ENCODE measurements around the gene GABRR3. TPM values are rescaled to one million over a fixed set of nuclear protein-coding genes. Genes with fewer than 3 reads are reported as not detected.

The GABRR3 gene
- polyA plus RNA-seq, 1 experiment: not detected

DNA sequence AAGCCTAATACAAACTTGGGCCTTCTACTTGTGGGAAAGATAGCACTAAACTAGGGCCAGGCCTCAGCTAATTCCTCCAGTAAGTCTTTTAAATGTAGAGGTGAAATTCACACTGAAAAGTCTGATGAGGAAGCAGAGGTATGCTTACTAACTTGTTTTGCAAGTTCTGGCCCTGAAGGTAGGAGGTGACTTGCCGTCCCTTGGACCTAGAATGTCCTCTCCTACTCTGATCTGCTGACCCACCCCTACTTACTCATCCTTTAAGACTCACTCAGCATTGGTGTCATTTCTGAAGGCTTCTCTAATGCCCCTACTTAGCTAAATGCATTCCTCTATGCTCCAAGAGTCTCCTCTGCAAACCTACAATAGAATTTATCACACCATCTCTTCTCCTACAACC, 82.2 kb downstream of the GABRR3 start:
- TF ChIP-seq, protein P1, sequence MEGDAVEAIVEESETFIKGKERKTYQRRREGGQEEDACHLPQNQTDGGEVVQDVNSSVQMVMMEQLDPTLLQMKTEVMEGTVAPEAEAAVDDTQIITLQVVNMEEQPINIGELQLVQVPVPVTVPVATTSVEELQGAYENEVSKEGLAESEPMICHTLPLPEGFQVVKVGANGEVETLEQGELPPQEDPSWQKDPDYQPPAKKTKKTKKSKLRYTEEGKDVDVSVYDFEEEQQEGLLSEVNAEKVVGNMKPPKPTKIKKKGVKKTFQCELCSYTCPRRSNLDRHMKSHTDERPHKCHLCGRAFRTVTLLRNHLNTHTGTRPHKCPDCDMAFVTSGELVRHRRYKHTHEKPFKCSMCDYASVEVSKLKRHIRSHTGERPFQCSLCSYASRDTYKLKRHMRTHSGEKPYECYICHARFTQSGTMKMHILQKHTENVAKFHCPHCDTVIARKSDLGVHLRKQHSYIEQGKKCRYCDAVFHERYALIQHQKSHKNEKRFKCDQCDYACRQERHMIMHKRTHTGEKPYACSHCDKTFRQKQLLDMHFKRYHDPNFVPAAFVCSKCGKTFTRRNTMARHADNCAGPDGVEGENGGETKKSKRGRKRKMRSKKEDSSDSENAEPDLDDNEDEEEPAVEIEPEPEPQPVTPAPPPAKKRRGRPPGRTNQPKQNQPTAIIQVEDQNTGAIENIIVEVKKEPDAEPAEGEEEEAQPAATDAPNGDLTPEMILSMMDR (IDR thresholded peaks at IDR 0.05; ENCODE audit: insufficient read depth, low read depth, low read length): no peak
- ChIA-PET CTCF (interaction anchor here (0.6 to 1.2 kb wide), 4 partner anchors 9 to 875 kb away, joined by 3 to 4 read pairs (median 3); no protein-coding TSS in a partner anchor), POLR2A (no interaction called here)
- no peak for DNase-seq (ENCODE audit: low read depth)
- peaks cover 8% of the 10 kb centered on the region for H3K36me3 ChIP-seq (ENCODE audit: control insufficient read depth, insufficient read depth, low read length)
- H3K27me3 ChIP-seq (ENCODE audit: control insufficient read depth, insufficient read depth, low read length): no peaks in the 10 kb centered on the region
- H3K4me3 ChIP-seq (ENCODE audit: low read depth, low read length): no peak overlapping the region

DNA sequence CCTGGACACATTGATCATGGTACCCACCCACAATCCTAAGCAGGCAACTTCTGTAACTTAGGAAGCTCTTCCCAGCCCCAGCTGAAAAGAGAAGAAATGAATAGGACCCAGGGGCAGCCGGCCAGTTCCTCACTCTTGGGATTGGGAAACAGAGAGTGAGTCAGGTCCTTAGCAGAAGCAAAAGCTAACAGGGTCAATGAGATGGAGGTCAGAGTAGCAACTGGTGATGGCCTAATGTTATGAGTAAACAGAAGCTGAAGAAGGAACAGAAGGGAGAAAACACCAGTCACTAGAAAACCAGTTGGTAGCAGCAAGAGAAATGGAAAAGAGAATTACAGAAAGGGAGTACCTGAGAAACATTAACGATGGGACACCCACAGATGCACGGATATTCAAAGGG, 82.8 kb downstream of the GABRR3 start:
- TF ChIP-seq, protein P1 (IDR thresholded peaks at IDR 0.05; ENCODE audit: insufficient read depth, low read depth, low read length): no peak
- ChIA-PET CTCF (interaction anchor here (0.6 to 1.2 kb wide), 3 partner anchors 9 to 158 kb away, joined by 3 read pairs; no protein-coding TSS in a partner anchor), POLR2A (no interaction called here)
- no peaks in the 10 kb centered on the region for H3K27me3 ChIP-seq (ENCODE audit: control insufficient read depth, insufficient read depth, low read length)
- peaks cover 7% of the 10 kb centered on the region for H3K36me3 ChIP-seq (ENCODE audit: control insufficient read depth, insufficient read depth, low read length)
- no peak overlapping the region for H3K4me3 ChIP-seq (ENCODE audit: low read depth, low read length)
- no peak for DNase-seq (ENCODE audit: low read depth)

DNA sequence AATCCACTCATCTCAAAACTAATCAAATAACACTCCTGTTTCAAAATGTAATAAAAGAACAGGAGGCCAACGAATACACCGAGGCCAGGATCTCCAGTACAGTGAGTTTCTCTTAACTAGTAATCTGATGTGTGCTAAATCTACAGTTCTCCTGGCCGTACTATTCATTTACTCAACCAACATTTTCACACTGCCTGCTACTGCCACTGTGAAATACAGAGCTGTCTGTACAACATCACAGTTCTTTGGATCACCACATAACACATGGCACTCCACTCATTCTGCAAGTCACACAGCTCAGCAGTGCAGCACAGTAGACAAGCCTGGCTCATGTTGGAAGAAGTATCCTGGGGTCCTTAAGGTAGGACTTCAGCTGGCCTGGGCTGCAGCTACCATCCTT, 84.8 kb downstream of the GABRR3 start:
- ChIA-PET CTCF (interaction anchor here (1.8 kb wide), 1 partner anchor 9 kb away, joined by 5 read pairs; no protein-coding TSS in a partner anchor), POLR2A (no interaction called here)
- TF ChIP-seq, protein P1 (IDR thresholded peaks at IDR 0.05; ENCODE audit: insufficient read depth, low read depth, low read length): no peak
- no peak for DNase-seq (ENCODE audit: low read depth)
- no peaks in the 10 kb centered on the region for H3K27me3 ChIP-seq (ENCODE audit: control insufficient read depth, insufficient read depth, low read length)
- H3K4me3 ChIP-seq (ENCODE audit: low read depth, low read length): no peak overlapping the region
- H3K36me3 ChIP-seq (ENCODE audit: control insufficient read depth, insufficient read depth, low read length): peaks cover 7% of the 10 kb centered on the region

DNA sequence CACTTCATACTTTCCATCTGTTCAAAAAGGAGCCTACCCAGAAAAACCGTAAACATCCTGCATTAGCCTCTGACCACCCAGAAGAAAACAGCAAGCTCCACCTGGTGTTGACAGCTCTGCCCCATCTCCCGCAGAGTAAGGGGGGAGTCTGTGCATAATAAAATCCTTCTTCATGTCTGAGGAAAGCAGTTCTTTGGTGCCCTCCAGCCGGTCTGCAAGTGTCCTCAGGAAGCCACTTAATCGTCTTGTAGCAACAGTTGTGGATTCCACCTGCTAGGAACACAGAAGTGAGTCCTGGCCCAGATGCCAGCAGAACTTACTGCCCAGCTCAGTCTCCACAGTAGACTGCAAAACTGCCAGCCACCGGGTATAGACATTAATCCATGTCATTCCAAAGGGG, 85.4 kb downstream of the GABRR3 start:
- H3K4me3 ChIP-seq (ENCODE audit: low read depth, low read length): no peak overlapping the region
- DNase-seq (ENCODE audit: low read depth): no peak
- peaks cover 7% of the 10 kb centered on the region for H3K36me3 ChIP-seq (ENCODE audit: control insufficient read depth, insufficient read depth, low read length)
- ChIA-PET POLR2A (no interaction called here), CTCF (interaction anchor here (1.8 kb wide), 1 partner anchor 10 kb away, joined by 5 read pairs; no protein-coding TSS in a partner anchor)
- H3K27me3 ChIP-seq (ENCODE audit: control insufficient read depth, insufficient read depth, low read length): no peaks in the 10 kb centered on the region
- TF ChIP-seq, protein P1 (IDR thresholded peaks at IDR 0.05; ENCODE audit: insufficient read depth, low read depth, low read length): no peak

DNA sequence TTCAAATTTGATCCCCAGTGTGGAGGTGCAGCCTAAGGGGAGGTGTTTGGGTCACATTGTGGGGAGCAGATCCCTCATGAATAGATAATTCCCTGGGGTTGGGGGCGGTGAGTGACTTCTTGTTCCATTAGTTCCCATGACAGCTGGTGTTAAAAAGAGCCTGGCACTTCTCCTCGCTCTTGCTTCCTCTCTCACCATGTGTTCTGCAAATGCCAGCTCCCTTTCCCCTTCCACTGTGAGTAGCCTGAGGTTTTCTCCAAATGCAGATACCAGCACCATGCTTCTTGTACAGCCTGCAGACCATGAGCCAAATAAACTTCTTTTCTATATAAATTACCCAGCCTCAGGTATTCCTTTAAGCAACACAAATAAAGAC, 86.0 kb downstream of the GABRR3 start:
- ChIA-PET POLR2A (no interaction called here), CTCF (interaction anchor here (1.2 to 1.8 kb wide), 2 partner anchors 10 to 73 kb away, joined by 3 to 5 read pairs; no protein-coding TSS in a partner anchor)
- Histone ChIP-seq H3K27me3 (ENCODE audit: control insufficient read depth, insufficient read depth, low read length) (no peaks in the 10 kb centered on the region), H3K4me3 (ENCODE audit: low read depth, low read length) (no peak overlapping the region), H3K36me3 (ENCODE audit: control insufficient read depth, insufficient read depth, low read length) (peaks cover 7% of the 10 kb centered on the region)
- no peak for DNase-seq (ENCODE audit: low read depth)
- TF ChIP-seq, protein P1 (IDR thresholded peaks at IDR 0.05; ENCODE audit: insufficient read depth, low read depth, low read length): no peak

All from BJ (cell line).